Kidney (tissue), 14 donors: ENCODE data around the gene HCRTR1. TPM values are rescaled to one million over a fixed set of nuclear protein-coding genes. Genes with fewer than 3 reads are reported as not detected.

Source experiments
- DNase-seq, 5 donors: peaks; one replicate each; pipeline ENCODE4 v3.0.0-alpha.2; 2013 to 2020
- FAIRE-seq: peaks from 2 replicates; lab custom pipeline; 2012; peaks lifted over from hg19 to GRCh38; lab: Jason Lieb, UNC
- H3K27ac ChIP-seq, 2 donors: one replicate each; pipeline ENCODE4 v1.7.0; 2013; ENCODE audit warnings: low read depth in 2 of 2, low read length in 2 of 2, inconsistent platforms in 1 of 2
- H3K27me3 ChIP-seq: one replicate; pipeline ENCODE4 v1.7.1; 2013; ENCODE audit warnings: low read length, inconsistent platforms; ENCODE audit not compliant: control insufficient read depth, insufficient read depth
- H3K36me3 ChIP-seq, 3 donors: one replicate each; pipeline versions ENCODE4 v1.7.0 to v1.7.1; 2013; ENCODE audit warnings: low read length in 3 of 3, control low read depth in 1 of 3, inconsistent platforms in 1 of 3; ENCODE audit not compliant: insufficient read depth in 3 of 3, control insufficient read depth in 2 of 3
- H3K4me1 ChIP-seq, 3 donors: one replicate each; pipeline versions ENCODE4 v1.7.0 to v1.7.1; 2013; ENCODE audit warnings: low read length in 3 of 3, inconsistent platforms in 1 of 3, low read depth in 1 of 3; ENCODE audit not compliant: control insufficient read depth in 2 of 3, insufficient read depth in 2 of 3
- H3K4me3 ChIP-seq, 3 donors: one replicate each; pipeline versions ENCODE4 v1.7.0 to v1.8.1; 2013; ENCODE audit warnings: low read length in 3 of 3, control low read depth in 1 of 3, inconsistent platforms in 1 of 3
- H3K9ac ChIP-seq, 3 donors: one replicate each; pipeline versions ENCODE4 v1.7.0 to v1.7.1; 2013; ENCODE audit warnings: low read length in 3 of 3, control low read depth in 1 of 3, inconsistent platforms in 1 of 3
- H3K9me3 ChIP-seq, 3 donors: one replicate each; pipeline versions ENCODE4 v1.7.0 to v1.7.1; 2013; ENCODE audit warnings: low read length in 3 of 3, control low read depth in 1 of 3, inconsistent platforms in 1 of 3; ENCODE audit not compliant: control insufficient read depth in 2 of 3, insufficient read depth in 1 of 3
- intact Hi-C: fragments of 100-400 bp; cut with DNase I; formaldehyde crosslinking; loops from one replicate; pipeline ENCODE4 v1.11.1; 2022
- polyA plus RNA-seq: library from polyadenylated mRNA; stranded (reverse); fragments of 350-450 nt; fragmentation: Illumina TruSeq; extraction: RNeasy Lipid Tissue Mini Kit (QIAGEN cat#74804); gene quantifications from one replicate; pipeline ENCODE4 v1.2.3, GENCODE V29; 2014; ENCODE audit warnings: low read depth, low replicate concordance; ENCODE audit not compliant: insufficient read depth
- total RNA-seq: library from RNA; stranded (reverse); fragmentation: NEBNext Ultra II Directional; extraction: Animal tissue kit (Norgen Biotek cat#: 25700); gene quantifications from one replicate; pipeline ENCODE4 v1.2.1, GENCODE V29; 2021
- TF ChIP-seq, protein P1 (sequence below): IDR thresholded peaks from 3 replicates; pipeline ENCODE4 v1.5.1; 2012; ENCODE audit warnings: mild to moderate bottlenecking, moderate library complexity, borderline replicate concordance; ENCODE audit not compliant: insufficient read depth; ENCODE audit errors: extremely low read depth
- donor health status: control.
- donor health status: control.
- donor health status: control.
- donor health status: control.
- donor health status: control.
- donor health status: DM: yes; HTN: yes; CAD: no.
- donor health status: Normal renal cell carcinoma (clear cell type).

HCRTR1 gene
- total and polyA plus RNA-seq, 2 donors from 2014 or later = 0.35 TPM; not detected in 1

DNA sequence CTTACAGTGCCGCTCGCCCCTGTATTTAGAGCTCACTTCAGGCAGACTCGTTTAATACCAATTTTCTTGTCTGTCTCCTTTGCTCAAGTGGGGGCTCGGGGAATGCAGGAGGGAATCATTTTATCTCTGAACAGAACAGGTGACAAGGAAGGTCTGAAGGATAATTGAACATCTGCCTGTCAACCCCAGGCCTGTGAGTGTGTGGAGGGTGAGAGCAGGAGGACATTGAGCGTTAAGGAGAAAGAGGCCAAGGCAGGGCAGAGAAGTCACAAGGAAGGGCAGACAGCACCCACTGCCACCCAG is 36.9 kb downstream of the HCRTR1 start:
- intact Hi-C loops = no loop called here
- TF ChIP-seq, protein P1, sequence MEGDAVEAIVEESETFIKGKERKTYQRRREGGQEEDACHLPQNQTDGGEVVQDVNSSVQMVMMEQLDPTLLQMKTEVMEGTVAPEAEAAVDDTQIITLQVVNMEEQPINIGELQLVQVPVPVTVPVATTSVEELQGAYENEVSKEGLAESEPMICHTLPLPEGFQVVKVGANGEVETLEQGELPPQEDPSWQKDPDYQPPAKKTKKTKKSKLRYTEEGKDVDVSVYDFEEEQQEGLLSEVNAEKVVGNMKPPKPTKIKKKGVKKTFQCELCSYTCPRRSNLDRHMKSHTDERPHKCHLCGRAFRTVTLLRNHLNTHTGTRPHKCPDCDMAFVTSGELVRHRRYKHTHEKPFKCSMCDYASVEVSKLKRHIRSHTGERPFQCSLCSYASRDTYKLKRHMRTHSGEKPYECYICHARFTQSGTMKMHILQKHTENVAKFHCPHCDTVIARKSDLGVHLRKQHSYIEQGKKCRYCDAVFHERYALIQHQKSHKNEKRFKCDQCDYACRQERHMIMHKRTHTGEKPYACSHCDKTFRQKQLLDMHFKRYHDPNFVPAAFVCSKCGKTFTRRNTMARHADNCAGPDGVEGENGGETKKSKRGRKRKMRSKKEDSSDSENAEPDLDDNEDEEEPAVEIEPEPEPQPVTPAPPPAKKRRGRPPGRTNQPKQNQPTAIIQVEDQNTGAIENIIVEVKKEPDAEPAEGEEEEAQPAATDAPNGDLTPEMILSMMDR = no peak
- Histone ChIP-seq H3K4me1 (no peaks in the 10 kb centered on the region), H3K27me3 (no peaks in the 10 kb centered on the region), H3K9me3 (no peaks in the 10 kb centered on the region), H3K4me3 (no peak overlapping the region), H3K36me3 (no peaks in the 10 kb centered on the region), H3K27ac (no peak overlapping the region), H3K9ac (no peak overlapping the region)
- no peak for DNase-seq
- no peak for FAIRE-seq

DNA sequence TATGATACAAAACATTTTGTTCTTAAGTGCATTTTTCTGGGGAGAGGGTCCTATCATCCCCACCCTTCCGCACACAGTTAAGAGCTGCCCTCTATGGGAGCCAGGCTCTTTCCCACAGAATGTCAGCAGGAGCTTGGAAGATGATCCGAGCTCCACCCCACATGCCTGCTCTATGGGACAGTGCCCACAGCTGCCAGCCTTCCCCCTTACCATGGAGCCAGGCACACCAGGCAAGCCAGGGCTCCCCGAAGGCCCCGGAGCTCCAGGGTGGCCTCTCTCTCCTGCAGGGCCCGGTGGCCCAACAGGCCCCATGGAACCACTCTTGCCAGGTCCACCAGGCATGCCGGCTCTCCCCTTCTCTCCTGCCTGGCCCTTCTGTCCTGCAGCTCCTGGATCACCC is 37.6 kb downstream of the HCRTR1 start:
- Histone ChIP-seq H3K4me1 (no peaks in the 10 kb centered on the region), H3K9me3 (no peaks in the 10 kb centered on the region), H3K9ac (no peak overlapping the region), H3K36me3 (no peaks in the 10 kb centered on the region), H3K27ac (no peak overlapping the region), H3K27me3 (no peaks in the 10 kb centered on the region), H3K4me3 (no peak overlapping the region)
- intact Hi-C loops = no loop called here
- DNase-seq (no peak), FAIRE-seq (no peak)
- TF ChIP-seq, protein P1 = no peak

DNA sequence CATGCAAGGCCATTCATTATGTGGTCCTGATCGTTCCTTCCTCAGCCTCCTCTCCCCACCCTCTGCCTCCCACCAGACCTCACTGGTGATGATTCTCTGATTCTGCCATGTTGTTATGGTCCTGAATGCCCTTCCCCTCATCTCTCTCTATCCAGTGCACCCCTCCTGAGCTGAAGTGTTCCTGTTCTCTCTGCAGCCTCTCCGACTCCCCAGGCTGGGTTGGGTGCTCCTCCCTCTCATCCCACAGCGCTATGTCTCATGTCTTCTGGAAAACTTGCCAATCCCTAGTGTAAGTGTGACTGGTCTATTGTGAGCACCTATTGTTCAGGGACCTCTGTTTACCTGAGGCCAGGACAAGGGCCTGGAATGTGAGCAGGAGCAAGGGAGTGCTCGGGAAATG is 38.3 kb downstream of the HCRTR1 start:
- no peak for DNase-seq
- H3K9ac ChIP-seq = no peak overlapping the region
- H3K4me3 ChIP-seq = no peak overlapping the region
- TF ChIP-seq, protein P1 = no peak
- H3K27me3 ChIP-seq = no peaks in the 10 kb centered on the region
- intact Hi-C loops = no loop called here
- H3K4me1 ChIP-seq = no peaks in the 10 kb centered on the region
- H3K9me3 ChIP-seq = no peaks in the 10 kb centered on the region
- no peak for FAIRE-seq
- H3K36me3 ChIP-seq = no peaks in the 10 kb centered on the region
- H3K27ac ChIP-seq = no peak overlapping the region

DNA sequence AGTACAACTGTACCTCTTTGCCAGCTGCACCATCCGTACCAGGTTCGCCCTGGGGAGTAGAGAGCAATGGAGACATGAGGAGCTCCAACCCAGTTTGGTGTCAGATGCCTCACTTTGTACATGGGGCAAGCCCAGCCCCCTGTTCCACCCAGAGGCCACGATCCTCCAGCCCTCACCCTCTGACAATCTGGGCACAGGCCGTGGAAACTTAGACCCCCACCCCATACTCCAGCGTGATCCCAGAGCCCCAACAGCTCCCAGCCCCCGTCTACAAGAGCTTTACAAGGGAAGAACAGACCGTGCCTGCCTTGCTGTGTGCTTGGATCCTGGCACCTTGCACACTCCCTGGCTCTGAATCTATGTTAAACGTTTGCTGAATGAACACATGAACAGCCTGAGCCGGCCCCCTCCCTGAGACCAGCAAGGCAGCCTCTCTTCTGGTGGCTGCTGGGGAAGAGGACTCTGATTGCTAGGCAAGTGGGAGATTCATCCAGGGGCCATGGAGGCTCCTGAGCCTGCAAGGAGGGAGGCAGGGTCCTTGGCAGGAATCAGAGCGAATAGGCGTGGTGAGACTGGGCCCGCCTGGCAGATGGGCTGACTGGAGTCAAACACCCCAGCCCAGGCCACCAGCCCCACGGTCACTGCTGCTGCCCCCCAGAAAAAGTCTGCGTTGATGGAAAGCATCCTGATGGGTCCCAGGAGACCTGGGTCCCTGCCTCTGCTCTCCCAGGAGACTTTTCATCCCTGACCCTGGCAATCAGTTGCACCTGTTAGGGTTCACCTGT is 39.7 kb downstream of the HCRTR1 start:
- no peak for FAIRE-seq
- H3K27ac ChIP-seq = no peak overlapping the region

More for the DNA sequence above, 39.7 kb downstream of the HCRTR1 start:
- Histone ChIP-seq H3K9me3 (no peaks in the 10 kb centered on the region), H3K27me3 (no peaks in the 10 kb centered on the region), H3K4me3 (no peak overlapping the region), H3K36me3 (no peaks in the 10 kb centered on the region), H3K9ac (no peak overlapping the region), H3K4me1 (no peaks in the 10 kb centered on the region)
- intact Hi-C loops = no loop called here
- TF ChIP-seq, protein P1 = no peak
- no peak for DNase-seq
